Measurements from ENCODE around the gene CDK15. TPM values are rescaled to one million over a fixed set of nuclear protein-coding genes. Genes with fewer than 3 reads are reported as not detected.
A peak's percentile ranks its signal among the peaks of the same experiment; 100 is the strongest.
"Not testable (repeated sequence)": the region's sequence is repeated elsewhere in the genome, so short reads cannot be mapped to it uniquely, and the experiment has no call there.

CDK15 gene
- polyA plus RNA-seq (2013, experiment 1 of 2; ENCODE audit: insufficient read length) = 17.2 TPM
- 15.7 TPM for polyA plus RNA-seq (2013, experiment 2 of 2; ENCODE audit: insufficient read length)

DNA sequence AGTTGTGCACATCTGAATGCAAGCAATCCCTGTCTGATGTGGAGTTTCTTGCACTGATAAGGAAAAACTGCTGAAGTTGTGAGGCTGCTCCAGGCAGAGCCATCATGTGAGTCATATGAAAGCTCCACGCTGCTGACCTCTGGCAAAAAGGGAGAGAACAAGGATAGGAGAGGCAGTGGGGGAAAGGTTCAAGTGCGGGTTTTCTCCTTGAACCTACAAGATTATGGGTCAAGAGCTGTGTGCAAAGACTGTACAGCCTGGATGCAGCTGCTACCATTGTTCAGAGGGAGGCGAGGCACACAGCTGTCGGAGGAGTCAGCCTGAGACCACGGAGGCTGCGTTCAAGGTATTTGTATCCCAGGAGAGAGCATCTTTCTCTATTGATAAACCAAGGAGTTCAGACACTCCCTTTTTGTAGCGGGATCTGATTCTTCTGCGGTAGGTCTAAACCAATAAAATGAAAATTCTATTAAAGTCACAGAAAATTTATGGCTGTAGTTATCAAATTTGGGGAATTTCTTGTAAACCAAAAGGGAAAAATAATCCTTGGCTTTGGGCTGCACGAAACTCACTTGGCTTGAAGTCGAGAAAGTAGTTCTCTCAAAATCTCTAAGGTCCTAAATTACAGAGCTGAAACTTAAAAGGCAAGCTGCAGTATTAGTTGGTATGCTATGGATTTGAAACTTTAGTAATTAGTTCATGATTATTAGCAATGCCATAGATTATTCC lies at the start of gene CDK15:
Gene CDK15 (plus strand): TSS at position 96 of the 729 bp plus-strand sequence. CDS start 128 bp downstream, at position 224.
- peak; percentile 59 for DNase-seq

DNA sequence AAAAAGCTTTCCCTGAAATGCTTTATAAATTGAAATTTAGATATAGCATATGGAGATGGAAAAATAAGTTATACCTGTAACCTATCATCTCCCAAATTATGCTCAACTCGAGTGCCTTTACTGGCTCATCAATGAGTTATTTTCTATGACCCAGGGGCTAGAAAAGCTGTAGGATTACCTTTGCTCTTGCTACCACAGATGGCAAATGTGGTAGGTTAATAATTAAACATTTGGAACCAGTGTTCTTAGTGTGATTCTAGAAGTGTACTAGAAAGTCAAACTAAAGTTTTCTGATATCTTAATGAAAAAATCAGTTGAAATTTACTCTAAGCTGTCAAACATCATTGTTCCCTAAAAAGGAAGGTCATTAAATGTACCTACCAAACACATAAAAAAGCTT lies 48.1 kb upstream of the CDK15 start:
- DNase-seq = no peak

DNA sequence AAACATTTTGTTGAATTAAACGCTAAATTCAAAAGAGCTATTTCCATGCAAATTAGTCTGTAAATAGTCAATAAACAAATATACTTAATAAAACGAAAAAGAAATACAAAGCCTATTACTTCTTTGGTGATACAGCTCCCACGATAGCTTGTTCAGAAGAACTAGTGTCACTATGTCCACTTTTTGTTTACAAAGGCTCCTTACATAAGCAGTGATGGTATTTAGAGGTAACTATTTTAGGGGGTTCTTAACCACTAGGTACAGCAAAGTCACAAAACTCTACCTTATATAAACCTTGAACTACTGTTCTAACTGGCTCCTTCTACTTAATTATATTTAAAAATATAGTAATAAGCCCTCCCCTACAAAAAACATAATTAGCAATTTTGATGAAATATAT lies 47.5 kb upstream of the CDK15 start:
- DNase-seq = no peak

DNA sequence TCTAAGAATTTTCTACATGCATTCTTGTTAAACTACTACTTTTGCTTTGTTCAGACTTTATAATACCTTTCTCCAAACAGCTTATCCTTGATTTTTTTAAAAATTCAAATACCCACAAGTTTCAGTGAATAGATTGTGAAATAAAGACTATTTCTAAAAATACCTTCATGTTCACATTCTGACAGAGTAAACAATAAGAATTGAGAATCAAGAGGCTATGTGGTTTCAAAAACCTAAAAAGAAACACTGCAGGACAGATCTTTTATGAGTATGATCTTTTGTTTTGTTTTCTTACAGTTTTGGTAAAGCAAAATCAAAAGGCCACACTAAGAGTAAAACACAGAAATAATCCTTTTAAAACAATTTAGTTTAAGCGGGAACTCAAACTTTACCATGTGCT lies 46.8 kb upstream of the CDK15 start:
- no peak for DNase-seq

GRCh38 chr2:201761101-201761500 lies 45.2 kb upstream of the CDK15 start:
- no peak for DNase-seq

DNA sequence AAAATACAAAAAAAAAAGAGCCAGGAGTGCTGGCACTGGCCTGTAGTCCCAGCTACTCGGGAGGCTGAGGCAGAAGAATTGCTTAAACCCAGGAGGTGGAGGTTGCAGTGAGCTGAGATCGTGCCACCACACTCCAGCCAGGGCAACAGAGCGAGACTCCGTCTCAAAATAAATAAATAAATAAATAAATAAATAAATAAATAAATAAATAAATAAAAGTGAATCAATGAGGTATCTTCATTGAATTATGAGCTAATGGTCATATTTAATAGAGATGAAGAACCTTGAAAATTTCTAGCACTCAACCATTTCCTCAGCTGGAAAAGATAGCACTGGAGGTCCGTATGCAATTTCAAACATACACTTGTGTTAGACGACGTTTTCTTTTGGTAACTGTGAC lies 41.9 kb upstream of the CDK15 start:
- DNase-seq = not testable (repeated sequence)

DNA sequence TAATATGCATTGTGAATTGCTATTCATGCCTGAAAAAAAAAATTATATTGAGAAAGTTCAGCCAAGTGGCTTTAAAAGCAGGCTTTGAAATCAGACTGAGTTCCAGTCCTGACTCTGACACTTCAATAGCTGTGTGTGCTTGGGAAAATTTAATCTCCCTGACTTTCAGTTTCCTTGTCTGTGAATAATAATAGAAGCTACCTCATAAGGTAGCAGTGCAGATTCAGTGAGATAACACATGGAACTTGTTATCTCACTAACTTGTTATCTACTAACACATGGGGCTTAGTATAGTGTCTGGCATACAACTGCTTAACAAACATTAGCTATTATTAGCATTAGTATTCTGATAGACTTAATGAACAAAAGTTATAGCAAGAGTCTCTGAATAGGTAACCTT lies 40.5 kb upstream of the CDK15 start:
- DNase-seq = no peak

DNA sequence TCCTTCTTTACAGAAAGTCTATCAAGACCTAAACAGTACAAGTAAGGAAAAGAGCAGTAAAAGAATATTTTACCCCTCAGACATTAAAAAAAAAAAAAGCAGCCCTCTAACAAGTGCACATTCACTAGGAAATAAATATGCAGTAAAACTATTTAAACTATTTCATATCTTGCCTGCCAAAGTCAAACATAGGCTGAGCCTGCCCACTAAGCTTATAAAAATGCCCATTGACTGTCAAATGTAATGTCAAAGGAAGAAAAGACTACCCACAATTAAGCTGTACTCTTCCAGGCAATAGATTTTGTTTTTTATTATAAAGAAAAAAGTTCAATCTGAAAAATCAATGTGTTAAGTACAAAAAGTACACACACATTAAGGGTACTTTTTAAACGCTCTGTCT lies 37.4 kb upstream of the CDK15 start:
- DNase-seq = peak; percentile 60

GRCh38 chr2:201769666-201770373 lies 36.5 kb upstream of the CDK15 start:
- DNase-seq = no peak

GRCh38 chr2:201773990-201774389 lies 32.3 kb upstream of the CDK15 start:
- no peak for DNase-seq

GRCh38 chr2:201774546-201774945 lies 31.8 kb upstream of the CDK15 start:
- DNase-seq = peak; percentile 11

DNA sequence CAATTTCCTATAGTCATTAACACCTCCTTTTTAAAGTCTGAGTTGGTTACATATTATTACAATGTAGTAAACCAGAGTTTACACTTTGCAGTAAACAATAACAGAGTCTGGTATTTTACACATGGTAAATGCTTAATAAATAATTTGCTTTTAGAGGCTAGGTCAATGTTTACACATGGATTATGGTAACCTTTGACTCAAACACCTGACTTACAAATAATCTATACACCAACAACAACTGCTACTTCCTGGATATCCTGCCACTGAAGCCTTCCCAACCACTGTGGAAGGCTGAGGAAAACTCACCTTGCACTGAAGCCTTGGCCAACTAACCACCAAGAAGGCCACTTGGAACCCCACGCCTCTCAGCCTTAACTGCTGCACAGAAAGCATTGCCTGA lies 31.0 kb upstream of the CDK15 start:
- no peak for DNase-seq

- DNase-seq = peak; percentile 37
Observed at GRCh38 chr2:201777043-201777442, 29.3 kb upstream of the CDK15 start.

GRCh38 chr2:201777869-201778268 lies 28.5 kb upstream of the CDK15 start:
- DNase-seq = peak; percentile 1

DNA sequence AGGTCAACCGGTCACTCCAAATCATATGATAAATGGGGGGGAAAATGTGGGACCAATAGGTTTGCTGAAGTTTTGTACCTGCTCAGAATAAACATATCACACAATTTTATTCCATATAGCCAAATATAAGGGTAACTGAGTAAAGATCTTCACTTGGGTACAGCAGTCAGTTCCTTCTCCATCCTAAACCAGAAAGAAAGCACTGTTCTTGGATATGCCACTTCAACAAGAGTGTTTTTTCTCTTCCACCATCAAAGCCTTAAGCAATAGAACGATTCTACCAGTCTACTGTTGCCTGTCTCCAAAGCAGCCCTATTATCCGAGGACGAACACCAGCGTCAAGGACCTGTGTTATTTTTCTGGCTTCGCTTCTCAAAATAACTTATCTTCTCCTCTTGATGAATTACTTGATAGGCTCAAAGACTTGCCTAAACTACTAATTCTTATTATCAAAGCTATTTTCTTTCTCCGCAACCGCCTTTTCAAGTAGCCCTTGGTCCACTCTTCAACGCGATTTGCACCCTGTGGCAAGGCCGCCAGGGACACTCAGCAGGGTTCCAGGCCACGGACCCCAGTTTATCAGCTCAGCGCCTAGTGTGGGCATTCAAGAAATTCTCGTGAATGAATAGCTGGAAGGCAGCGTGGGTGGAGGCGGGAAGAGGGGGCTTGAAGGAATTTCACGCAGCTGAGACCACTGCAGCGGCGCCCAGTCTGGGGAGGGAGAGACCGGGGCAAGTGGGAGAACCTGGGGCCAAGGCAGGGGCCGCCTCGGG lies 26.2 kb upstream of the CDK15 start:
- peak; percentile 3 for DNase-seq

DNA sequence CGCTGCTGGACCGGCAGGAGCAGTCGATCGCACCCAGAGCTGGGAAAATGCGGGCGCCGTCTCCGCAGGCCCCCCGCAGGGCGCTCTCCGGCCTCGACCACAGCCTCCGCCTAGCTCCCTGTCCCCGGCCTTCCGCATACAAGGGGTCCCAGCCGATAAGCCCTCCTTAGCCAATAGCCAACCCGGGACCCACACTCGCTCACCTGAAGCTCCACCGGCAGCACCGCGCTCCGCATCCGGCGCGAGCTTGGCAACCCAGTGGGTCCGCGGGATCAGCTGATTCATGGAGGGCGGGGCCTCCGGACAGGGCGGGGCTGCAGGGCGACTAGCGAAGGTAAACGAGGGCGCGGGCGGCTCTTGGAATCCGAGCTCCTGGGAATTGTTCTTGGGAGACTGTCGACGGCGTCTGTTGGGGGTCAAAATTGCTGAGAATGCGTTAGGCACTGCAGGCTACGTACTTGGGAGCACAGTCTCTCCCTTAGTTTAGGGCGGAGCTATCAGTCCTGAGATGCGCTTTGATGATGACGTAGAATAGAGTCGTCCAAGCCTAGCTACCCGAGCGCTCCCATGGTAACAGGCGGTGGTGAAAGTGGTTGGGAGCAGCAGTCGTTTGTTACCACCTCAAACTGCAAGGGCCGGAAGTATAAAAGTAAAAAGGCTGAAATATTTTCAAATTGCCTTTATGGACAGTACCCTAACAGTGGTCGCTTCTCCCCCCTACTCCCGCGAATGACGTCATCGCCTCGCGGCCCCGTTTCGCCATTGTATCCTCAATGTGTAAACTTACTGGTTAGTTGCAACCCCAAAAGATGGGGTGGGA lies 25.5 kb upstream of the CDK15 start, which contains the start of gene ALS2:
Gene ALS2 (minus strand): TSS at position 260 of the 820 bp plus-strand sequence. CDS start 12,048 bp downstream, outside the sequence.
- DNase-seq = peak; percentile 100

GRCh38 chr2:201781557-201782051 lies 24.7 kb upstream of the CDK15 start:
- no peak for DNase-seq

DNA sequence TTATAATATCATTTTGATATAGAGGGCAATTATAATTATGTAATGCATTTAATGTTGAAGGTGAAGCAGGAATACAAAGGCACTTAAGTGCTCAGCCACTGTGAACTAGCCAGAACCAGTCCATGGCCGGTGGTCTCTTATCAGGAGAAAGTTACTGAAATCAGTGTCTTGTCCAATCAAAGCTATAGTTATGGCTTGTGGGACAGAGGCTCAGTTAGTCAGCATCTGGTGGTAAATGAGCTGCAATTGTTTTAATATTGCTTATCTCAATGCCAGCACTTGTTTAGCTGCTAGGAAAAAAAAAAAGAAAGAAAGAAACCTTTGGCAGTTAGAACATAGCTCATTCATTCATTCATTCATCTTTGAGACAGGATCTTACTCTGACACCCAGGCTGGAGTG lies 21.8 kb upstream of the CDK15 start:
- no peak for DNase-seq

GRCh38 chr2:201785135-201785534 lies 21.2 kb upstream of the CDK15 start:
- DNase-seq = no peak

- DNase-seq = peak; percentile 38
Observed at GRCh38 chr2:201786471-201786870, 19.9 kb upstream of the CDK15 start.

DNA sequence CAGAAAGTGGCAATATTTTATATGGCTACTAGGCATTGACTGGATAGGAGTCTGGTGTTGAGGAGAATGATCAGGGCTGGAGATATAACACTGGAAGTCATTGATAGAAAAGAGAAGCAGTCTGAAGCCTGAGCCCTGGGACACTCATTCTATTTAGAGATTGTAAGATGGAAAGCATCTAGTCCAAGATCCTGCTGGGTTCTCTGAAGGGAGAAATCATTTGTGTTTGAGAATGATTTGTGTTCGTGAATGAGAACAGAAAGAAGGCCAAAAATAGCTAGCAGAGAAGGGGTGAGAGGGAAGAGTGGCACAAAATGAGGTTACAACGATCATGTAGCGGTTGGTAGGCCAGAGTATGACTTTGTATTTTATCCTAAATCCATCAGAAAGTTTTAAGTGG lies 18.0 kb upstream of the CDK15 start:
- no peak for DNase-seq

- no peak for DNase-seq
Observed at GRCh38 chr2:201789395-201789794, 16.9 kb upstream of the CDK15 start.

All from fibroblast of skin of abdomen (primary cell).